ENCODE results near the gene LSR. TPM values are rescaled to one million over a fixed set of nuclear protein-coding genes. Genes with fewer than 3 reads are reported as not detected.
A peak's percentile ranks its signal among the peaks of the same experiment; 100 is the strongest.

LSR gene
- total and polyA plus RNA-seq, 2 experiments from 2014 or later, result 116 to 212 TPM

DNA sequence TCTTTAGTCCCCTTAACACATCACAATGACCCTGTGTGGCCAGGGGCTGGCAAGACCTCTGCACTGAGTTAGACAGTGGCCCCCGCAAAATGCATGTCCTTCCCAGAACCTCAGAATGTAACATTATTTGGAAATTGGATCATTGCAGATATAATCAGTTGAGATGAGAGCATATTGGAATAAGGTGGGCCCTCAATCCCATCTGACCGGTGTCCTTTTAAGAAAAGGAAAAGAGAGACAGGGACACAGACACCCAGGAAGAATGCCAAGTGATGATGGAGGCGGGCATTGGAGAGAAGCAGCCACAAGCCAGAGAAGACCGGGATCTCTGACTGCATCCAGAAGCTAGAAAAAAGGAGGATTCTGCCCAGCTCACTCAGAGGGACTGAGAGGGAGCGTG, 22.1 kb upstream of the LSR start:
- H3K4me2 ChIP-seq, result no peak overlapping the region
- H3F3A ChIP-seq (replicated peaks; ENCODE audit: low read depth), result no peaks in the 10 kb centered on the region
- TF ChIP-seq NANOG (IDR thresholded peaks at IDR 0.05; ENCODE audit: borderline replicate concordance) (no peak), STAT1 (IDR thresholded peaks at IDR 0.05; ENCODE audit: unreplicated experiment) (no peak), EZH2phosphoT487 (IDR thresholded peaks at IDR 0.05; ENCODE audit: unreplicated experiment) (no peak), JUNB (IDR thresholded peaks at IDR 0.05; ENCODE audit: unreplicated experiment) (no peak), EZH2 (IDR thresholded peaks at IDR 0.05; ENCODE audit: low read depth, unreplicated experiment) (no peak), ZNF331 (CRISPR knock-in tag; IDR thresholded peaks at IDR 0.05; ENCODE audit: low read depth) (no peak)
- TF ChIP-seq, protein P1, sequence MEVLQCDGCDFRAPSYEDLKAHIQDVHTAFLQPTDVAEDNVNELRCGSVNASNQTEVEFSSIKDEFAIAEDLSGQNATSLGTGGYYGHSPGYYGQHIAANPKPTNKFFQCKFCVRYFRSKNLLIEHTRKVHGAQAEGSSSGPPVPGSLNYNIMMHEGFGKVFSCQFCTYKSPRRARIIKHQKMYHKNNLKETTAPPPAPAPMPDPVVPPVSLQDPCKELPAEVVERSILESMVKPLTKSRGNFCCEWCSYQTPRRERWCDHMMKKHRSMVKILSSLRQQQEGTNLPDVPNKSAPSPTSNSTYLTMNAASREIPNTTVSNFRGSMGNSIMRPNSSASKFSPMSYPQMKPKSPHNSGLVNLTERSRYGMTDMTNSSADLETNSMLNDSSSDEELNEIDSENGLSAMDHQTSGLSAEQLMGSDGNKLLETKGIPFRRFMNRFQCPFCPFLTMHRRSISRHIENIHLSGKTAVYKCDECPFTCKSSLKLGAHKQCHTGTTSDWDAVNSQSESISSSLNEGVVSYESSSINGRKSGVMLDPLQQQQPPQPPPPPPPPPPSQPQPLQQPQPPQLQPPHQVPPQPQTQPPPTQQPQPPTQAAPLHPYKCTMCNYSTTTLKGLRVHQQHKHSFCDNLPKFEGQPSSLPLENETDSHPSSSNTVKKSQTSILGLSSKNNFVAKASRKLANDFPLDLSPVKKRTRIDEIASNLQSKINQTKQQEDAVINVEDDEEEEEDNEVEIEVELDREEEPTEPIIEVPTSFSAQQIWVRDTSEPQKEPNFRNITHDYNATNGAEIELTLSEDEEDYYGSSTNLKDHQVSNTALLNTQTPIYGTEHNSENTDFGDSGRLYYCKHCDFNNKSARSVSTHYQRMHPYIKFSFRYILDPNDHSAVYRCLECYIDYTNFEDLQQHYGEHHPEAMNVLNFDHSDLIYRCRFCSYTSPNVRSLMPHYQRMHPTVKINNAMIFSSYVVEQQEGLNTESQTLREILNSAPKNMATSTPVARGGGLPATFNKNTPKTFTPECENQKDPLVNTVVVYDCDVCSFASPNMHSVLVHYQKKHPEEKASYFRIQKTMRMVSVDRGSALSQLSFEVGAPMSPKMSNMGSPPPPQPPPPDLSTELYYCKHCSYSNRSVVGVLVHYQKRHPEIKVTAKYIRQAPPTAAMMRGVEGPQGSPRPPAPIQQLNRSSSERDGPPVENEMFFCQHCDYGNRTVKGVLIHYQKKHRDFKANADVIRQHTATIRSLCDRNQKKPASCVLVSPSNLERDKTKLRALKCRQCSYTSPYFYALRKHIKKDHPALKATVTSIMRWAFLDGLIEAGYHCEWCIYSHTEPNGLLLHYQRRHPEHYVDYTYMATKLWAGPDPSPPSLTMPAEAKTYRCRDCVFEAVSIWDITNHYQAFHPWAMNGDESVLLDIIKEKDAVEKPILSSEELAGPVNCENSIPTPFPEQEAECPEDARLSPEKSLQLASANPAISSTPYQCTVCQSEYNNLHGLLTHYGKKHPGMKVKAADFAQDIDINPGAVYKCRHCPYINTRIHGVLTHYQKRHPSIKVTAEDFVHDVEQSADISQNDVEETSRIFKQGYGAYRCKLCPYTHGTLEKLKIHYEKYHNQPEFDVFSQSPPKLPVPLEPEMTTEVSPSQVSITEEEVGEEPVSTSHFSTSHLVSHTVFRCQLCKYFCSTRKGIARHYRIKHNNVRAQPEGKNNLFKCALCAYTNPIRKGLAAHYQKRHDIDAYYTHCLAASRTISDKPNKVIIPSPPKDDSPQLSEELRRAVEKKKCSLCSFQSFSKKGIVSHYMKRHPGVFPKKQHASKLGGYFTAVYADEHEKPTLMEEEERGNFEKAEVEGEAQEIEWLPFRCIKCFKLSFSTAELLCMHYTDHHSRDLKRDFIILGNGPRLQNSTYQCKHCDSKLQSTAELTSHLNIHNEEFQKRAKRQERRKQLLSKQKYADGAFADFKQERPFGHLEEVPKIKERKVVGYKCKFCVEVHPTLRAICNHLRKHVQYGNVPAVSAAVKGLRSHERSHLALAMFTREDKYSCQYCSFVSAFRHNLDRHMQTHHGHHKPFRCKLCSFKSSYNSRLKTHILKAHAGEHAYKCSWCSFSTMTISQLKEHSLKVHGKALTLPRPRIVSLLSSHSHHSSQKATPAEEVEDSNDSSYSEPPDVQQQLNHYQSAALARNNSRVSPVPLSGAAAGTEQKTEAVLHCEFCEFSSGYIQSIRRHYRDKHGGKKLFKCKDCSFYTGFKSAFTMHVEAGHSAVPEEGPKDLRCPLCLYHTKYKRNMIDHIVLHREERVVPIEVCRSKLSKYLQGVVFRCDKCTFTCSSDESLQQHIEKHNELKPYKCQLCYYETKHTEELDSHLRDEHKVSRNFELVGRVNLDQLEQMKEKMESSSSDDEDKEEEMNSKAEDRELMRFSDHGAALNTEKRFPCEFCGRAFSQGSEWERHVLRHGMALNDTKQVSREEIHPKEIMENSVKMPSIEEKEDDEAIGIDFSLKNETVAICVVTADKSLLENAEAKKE (CRISPR knock-in tag; IDR thresholded peaks at IDR 0.05), result no peak
- H3K4me3 ChIP-seq, result no peak overlapping the region
- ATAC-seq (no peak), DNase-seq (ENCODE audit: low spot score) (no peak)
- Mint-ChIP-seq H3K27ac (peak overlapping the region; percentile 27; the same call in 1 of the 2 replicates), H3K9me3 (peaks cover 5% of the 10 kb centered on the region; the same call in 1 of the 3 replicates), H3K4me3 (no peak overlapping the region; the same call in 2 of the 3 replicates), H3K4me1 (peaks cover 12% of the 10 kb centered on the region), H3K27me3 (ENCODE audit: insufficient read depth, low read depth, poor library complexity) (peaks cover 16% of the 10 kb centered on the region), H3K36me3 (ENCODE audit: low read depth) (no peaks in the 10 kb centered on the region; the same call in 2 of the 3 replicates)
- H3K36me3 ChIP-seq (ENCODE audit: insufficient read depth), result no peaks in the 10 kb centered on the region; the same call in 1 of the 2 replicates
- no peak overlapping the region for H3K27ac ChIP-seq (ENCODE audit: low read depth)
- H3K9me2 ChIP-seq (ENCODE audit: insufficient read depth), result 0 out of 2 replicates have a peak, but pooled peaks cover 3% of the 10 kb centered on the region
- no peaks in the 10 kb centered on the region for H3K79me2 ChIP-seq (replicated peaks; ENCODE audit: insufficient read depth)
- no peaks in the 10 kb centered on the region for H4K20me1 ChIP-seq (replicated peaks; ENCODE audit: insufficient read depth)
- no peak overlapping the region for H2AFZ ChIP-seq
- no peaks in the 10 kb centered on the region for H3K4me1 ChIP-seq (ENCODE audit: insufficient read depth)
- no peaks in the 10 kb centered on the region for H3K27me3 ChIP-seq (ENCODE audit: insufficient read depth)
